ENCODE results near the gene ADGRD2. TPM values are rescaled to one million over a fixed set of nuclear protein-coding genes. Genes with fewer than 3 reads are reported as not detected.

ADGRD2 gene
- total RNA-seq, 4 donors from 2014 or later = not detected

DNA sequence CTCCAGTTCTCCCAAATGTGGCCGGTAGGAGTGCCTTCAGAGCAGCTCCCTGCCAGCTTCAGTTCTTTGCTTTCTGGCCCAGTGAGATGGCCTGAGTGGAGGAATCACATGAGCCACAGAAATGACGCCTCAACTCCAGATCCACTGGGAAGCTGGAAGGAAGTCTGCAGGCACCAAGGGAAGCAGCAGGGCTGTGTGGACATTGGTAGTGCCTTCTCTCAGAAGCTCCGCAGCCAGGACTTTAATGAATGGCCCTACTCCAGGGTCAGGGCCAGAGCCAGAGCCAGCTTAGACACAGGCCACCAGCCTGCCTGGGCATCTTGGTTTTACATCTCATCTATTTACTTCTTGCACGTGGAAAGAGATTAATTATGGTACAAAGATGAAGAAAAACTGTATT lies 23.0 kb upstream of the ADGRD2 start:
- TF ChIP-seq EP300 (IDR thresholded peaks at IDR 0.05) = no peak
- TF ChIP-seq, protein P1, sequence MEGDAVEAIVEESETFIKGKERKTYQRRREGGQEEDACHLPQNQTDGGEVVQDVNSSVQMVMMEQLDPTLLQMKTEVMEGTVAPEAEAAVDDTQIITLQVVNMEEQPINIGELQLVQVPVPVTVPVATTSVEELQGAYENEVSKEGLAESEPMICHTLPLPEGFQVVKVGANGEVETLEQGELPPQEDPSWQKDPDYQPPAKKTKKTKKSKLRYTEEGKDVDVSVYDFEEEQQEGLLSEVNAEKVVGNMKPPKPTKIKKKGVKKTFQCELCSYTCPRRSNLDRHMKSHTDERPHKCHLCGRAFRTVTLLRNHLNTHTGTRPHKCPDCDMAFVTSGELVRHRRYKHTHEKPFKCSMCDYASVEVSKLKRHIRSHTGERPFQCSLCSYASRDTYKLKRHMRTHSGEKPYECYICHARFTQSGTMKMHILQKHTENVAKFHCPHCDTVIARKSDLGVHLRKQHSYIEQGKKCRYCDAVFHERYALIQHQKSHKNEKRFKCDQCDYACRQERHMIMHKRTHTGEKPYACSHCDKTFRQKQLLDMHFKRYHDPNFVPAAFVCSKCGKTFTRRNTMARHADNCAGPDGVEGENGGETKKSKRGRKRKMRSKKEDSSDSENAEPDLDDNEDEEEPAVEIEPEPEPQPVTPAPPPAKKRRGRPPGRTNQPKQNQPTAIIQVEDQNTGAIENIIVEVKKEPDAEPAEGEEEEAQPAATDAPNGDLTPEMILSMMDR (IDR thresholded peaks at IDR 0.05) = no peak
- TF ChIP-seq POLR2A (IDR thresholded peaks at IDR 0.05) = no peak
- no peaks in the 10 kb centered on the region for H3K9me3 ChIP-seq
- 62 to 81% methylated on average over 4 of the region's 4 CpGs for WGBS, 2 donors
- H3K36me3 ChIP-seq = no peaks in the 10 kb centered on the region
- H3K27ac ChIP-seq = no peak overlapping the region
- no peak for DNase-seq (ENCODE audit: low spot score in 2 of 2)
- no peaks in the 10 kb centered on the region for H3K27me3 ChIP-seq
- H3K4me3 ChIP-seq = no peak overlapping the region
- H3K4me1 ChIP-seq = no peaks in the 10 kb centered on the region

DNA sequence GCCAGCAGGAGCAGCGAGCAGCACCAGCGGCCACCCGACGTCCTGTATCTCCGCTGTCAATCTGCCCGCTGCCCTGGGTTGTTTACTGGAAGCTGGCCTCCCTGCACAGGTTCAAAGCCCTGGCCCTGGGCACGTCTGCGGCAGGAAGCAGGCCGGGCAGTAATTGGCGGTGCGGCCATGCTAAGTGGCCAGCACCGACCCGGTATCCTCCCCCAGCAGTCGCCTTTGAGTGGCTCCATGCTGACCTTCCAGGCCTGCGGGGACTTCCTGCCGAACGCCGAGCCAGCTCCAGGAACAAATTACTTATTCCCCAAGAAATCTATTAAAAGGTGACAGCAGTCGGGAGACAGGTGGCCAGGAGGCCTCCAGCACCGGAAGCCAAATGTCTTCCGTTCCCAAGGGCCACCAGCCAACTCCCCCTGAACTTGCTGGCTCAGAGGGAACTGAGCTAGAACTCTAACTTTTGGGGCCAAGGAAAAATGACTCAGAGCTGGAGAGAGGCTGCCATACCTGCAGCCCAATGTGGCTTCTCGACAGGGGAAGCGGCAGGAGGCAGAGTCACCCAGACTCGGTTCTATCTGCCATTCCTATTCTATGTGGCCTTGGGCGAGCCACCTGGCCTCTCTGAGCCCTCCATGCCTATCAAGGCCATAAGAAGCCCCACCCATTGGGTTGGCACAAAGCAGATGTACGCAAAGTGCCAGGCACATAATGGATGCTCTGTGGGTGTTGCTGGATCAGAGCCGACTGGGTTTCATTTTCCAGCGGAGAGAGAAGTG lies 21.3 kb upstream of the ADGRD2 start:
- no peaks in the 10 kb centered on the region for H3K4me1 ChIP-seq
- no peaks in the 10 kb centered on the region for H3K27me3 ChIP-seq
- H3K4me3 ChIP-seq = no peak overlapping the region
- H3K27ac ChIP-seq = peak overlapping the region in 2 of 4 donors; percentile 11 to 44
- H3K36me3 ChIP-seq = no peaks in the 10 kb centered on the region
- 57 to 63% methylated on average over 23 to 28 of the region's 28 CpGs for WGBS, 2 donors
- no peak for DNase-seq (ENCODE audit: low spot score in 2 of 2)
- H3K9me3 ChIP-seq = no peaks in the 10 kb centered on the region
- TF ChIP-seq, protein P1 (IDR thresholded peaks at IDR 0.05) = no peak
- TF ChIP-seq POLR2A (IDR thresholded peaks at IDR 0.05) (no peak), EP300 (IDR thresholded peaks at IDR 0.05) (peak in 1 of 2 donors; percentile 39)

DNA sequence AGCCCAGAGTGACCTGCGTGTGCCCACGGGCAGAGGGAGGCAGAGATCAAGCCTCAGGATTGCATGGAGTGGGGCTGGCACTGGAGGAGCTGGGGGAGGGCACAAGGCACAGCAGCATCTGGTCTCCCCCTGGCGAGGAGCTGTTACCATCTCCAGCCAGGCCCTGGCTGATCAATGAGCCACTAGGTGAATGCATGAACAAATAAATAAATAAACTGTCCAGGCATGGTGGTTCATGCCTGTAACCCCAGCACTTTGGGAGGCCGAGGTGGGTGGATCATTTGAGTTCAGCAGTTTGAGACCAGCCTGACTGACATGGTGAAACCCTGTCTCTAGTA lies 20.8 kb upstream of the ADGRD2 start:
- Histone ChIP-seq H3K9me3 (no peaks in the 10 kb centered on the region), H3K36me3 (no peaks in the 10 kb centered on the region), H3K27me3 (no peaks in the 10 kb centered on the region), H3K4me3 (no peak overlapping the region), H3K27ac (no peak overlapping the region), H3K4me1 (no peaks in the 10 kb centered on the region)
- 54 to 64% methylated on average over 4 of the region's 4 CpGs for WGBS, 2 donors
- no peak for TF ChIP-seq EP300 (IDR thresholded peaks at IDR 0.05)
- TF ChIP-seq, protein P1 (IDR thresholded peaks at IDR 0.05) = peak in 1 of 5 experiments; percentile 20
- DNase-seq (ENCODE audit: low spot score in 2 of 2) = no peak

DNA sequence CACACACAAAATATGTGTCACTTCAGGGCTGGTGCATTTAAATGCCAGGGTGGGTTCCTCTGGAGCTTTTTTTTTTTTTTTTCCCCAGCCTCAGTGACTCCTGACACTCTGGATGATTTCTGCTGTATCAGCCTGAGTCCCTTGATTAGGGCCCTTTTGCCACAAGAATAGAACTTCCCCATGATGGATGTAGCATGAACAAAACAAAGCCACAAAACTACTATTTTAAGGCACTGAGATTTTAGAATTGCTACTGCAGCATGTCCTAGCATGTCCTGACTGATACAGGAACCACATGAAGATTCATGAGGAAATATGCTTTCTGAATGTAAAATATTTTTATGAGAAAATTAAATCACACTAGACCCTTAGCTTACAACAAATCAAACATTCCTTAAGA lies 13.9 kb upstream of the ADGRD2 start:
- no peaks in the 10 kb centered on the region for H3K4me1 ChIP-seq
- no peaks in the 10 kb centered on the region for H3K36me3 ChIP-seq
- no peak overlapping the region for H3K4me3 ChIP-seq
- H3K27ac ChIP-seq = no peak overlapping the region
- no peak for DNase-seq (ENCODE audit: low spot score in 2 of 2)
- H3K27me3 ChIP-seq = no peaks in the 10 kb centered on the region
- peaks cover 0 to 6% (median 0%) of the 10 kb centered on the region in 4 donors for H3K9me3 ChIP-seq
- TF ChIP-seq, protein P1 (IDR thresholded peaks at IDR 0.05) = no peak
- no peak for TF ChIP-seq POLR2A (IDR thresholded peaks at IDR 0.05)
- no peak for TF ChIP-seq EP300 (IDR thresholded peaks at IDR 0.05)

DNA sequence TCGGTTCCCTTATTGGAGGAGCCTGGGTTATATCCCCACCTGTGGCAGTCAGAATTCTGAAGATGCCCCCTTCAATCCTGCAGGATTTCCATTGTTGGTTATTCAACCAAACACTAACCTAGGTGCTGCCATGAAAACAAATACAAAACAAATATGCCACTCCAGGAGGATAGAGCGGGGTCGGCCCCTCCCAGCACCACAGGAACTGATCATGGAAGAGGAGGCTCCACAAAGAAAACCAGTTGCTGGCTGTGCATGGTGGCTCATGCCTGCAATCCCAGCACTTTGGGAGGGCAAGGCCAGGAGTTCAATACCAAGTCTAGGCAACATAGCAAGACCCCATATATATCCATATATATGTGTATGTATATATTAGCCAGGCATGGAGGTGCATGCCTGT lies 13.2 kb upstream of the ADGRD2 start:
- no peaks in the 10 kb centered on the region for H3K36me3 ChIP-seq
- no peaks in the 10 kb centered on the region for H3K27me3 ChIP-seq
- DNase-seq (ENCODE audit: low spot score in 2 of 2) = no peak
- TF ChIP-seq POLR2A (IDR thresholded peaks at IDR 0.05) (no peak), EP300 (IDR thresholded peaks at IDR 0.05) (no peak)
- TF ChIP-seq, protein P1 (IDR thresholded peaks at IDR 0.05) = no peak
- no peak overlapping the region for H3K4me3 ChIP-seq
- no peak overlapping the region for H3K27ac ChIP-seq
- H3K4me1 ChIP-seq = no peaks in the 10 kb centered on the region
- peaks cover 0 to 6% (median 0%) of the 10 kb centered on the region in 4 donors for H3K9me3 ChIP-seq
- WGBS, 2 donors = 94 to 100% methylated on average over 3 of the region's 3 CpGs

All from tibial nerve (tissue), 4 donors.